H1 (cell line): ENCODE results near the gene ATP11C. TPM values are rescaled to one million over a fixed set of nuclear protein-coding genes. Genes with fewer than 3 reads are reported as not detected.

Experiments used
- CTCF ChIA-PET: fragments of 300-600 bp; sonication (Branson Sonifier 250); formaldehyde crosslinking; loops from one replicate; lab custom pipeline; 2021; ENCODE audit not compliant: partially characterized antibody; lab: Charles Lee
- POLR2A ChIA-PET: fragments of 300-600 bp; sonication (Branson Sonifier 250); formaldehyde crosslinking; loops from one replicate; lab custom pipeline; 2021; ENCODE audit warnings: inconsistent platforms; ENCODE audit not compliant: partially characterized antibody; lab: Charles Lee
- DNase-seq, 2 experiments: peaks; one replicate each; pipeline versions ENCODE4 v3.0.0 to v3.0.0-alpha.2; 2010 to 2022; ENCODE audit warnings: low spot score in 2 of 2, low read depth in 1 of 2, mixed read lengths in 1 of 2
- FAIRE-seq: peaks from 2 replicates; lab custom pipeline; 2011; peaks lifted over from hg19 to GRCh38; lab: Jason Lieb, UNC
- H2AFZ ChIP-seq: 2 replicates; pipeline ENCODE4 v1.8.1; 2012; ENCODE audit warnings: low read length, inconsistent platforms
- H2AK5ac ChIP-seq: 2 replicates; pipeline ENCODE4 v1.6.1; 2013; ENCODE audit warnings: low read depth, low read length
- H2BK120ac ChIP-seq: replicated peaks from 2 replicates; pipeline ENCODE3; 2013; ENCODE audit warnings: low read depth, low read length, inconsistent platforms
- H2BK12ac ChIP-seq: 2 replicates; pipeline ENCODE4 v1.6.1; 2013; ENCODE audit warnings: low read depth, low read length
- H2BK15ac ChIP-seq: 2 replicates; pipeline ENCODE4 v1.6.1; 2013; ENCODE audit warnings: low read length
- H2BK20ac ChIP-seq: 2 replicates; pipeline ENCODE4 v1.6.1; 2013; ENCODE audit warnings: low read length
- H2BK5ac ChIP-seq: 2 replicates; pipeline ENCODE4 v1.6.1; 2013; ENCODE audit warnings: low read depth, low read length
- H3K14ac ChIP-seq: 2 replicates; pipeline ENCODE4 v1.6.1; 2013; ENCODE audit warnings: inconsistent platforms; ENCODE audit not compliant: insufficient read length
- H3K18ac ChIP-seq: 2 replicates; pipeline ENCODE4 v1.6.1; 2013; ENCODE audit warnings: low read length; ENCODE audit errors: extremely low read depth
- H3K23ac ChIP-seq: 2 replicates; pipeline ENCODE4 v1.6.1; 2013; ENCODE audit warnings: inconsistent platforms; ENCODE audit not compliant: insufficient read length
- H3K23me2 ChIP-seq: 2 replicates; pipeline ENCODE4 v1.6.1; 2013; ENCODE audit warnings: low read depth, low read length
- H3K27ac ChIP-seq: 2 replicates; pipeline ENCODE4 v1.6.1; 2011; ENCODE audit warnings: low read depth, low read length, inconsistent platforms
- H3K27me3 ChIP-seq, 4 experiments: replicated peaks in 1 of 4; 1 replicate in 1 of 4; 2 replicates in 3 of 4; pipeline versions ENCODE4 v1.6.1 to v1.8.1; 2011 to 2013; ENCODE audit warnings: low read length in 3 of 4, mild to moderate bottlenecking in 3 of 4, inconsistent platforms in 2 of 4, mixed read lengths in 2 of 4, moderate library complexity in 1 of 4; ENCODE audit not compliant: control insufficient read depth in 3 of 4, insufficient read depth in 3 of 4; ENCODE audit errors: extremely low read depth in 1 of 4
- H3K36me3 ChIP-seq, 4 experiments: 2 replicates each; pipeline versions ENCODE4 v1.6.1 to v1.8.1; 2011 to 2013; ENCODE audit warnings: mild to moderate bottlenecking in 4 of 4, low read length in 3 of 4, moderate library complexity in 2 of 4, control low read depth in 1 of 4, inconsistent platforms in 1 of 4; ENCODE audit not compliant: insufficient read depth in 4 of 4, control insufficient read depth in 2 of 4
- H3K4ac ChIP-seq: replicated peaks from 2 replicates; pipeline ENCODE3; 2013; ENCODE audit warnings: low read length, low read depth, mixed read lengths, inconsistent platforms; ENCODE audit not compliant: insufficient read length
- H3K4me1 ChIP-seq, 4 experiments: replicated peaks in 1 of 4; 1 replicate in 1 of 4; 2 replicates in 3 of 4; pipeline versions ENCODE4 v1.6.1 to v1.8.1; 2011 to 2013; ENCODE audit warnings: low read length in 3 of 4, inconsistent platforms in 2 of 4, mixed read lengths in 1 of 4; ENCODE audit not compliant: insufficient read depth in 4 of 4, control insufficient read depth in 3 of 4
- H3K4me2 ChIP-seq, 2 experiments: 2 replicates each; pipeline versions ENCODE4 v1.6.1 to v1.8.1; 2011 to 2013; ENCODE audit warnings: low read depth in 2 of 2, low read length in 2 of 2, control low read depth in 1 of 2, inconsistent platforms in 1 of 2, mild to moderate bottlenecking in 1 of 2; ENCODE audit not compliant: insufficient read depth in 1 of 2
- H3K4me3 ChIP-seq, 4 experiments: fragments of 200-600, 300-600 bp in 1 of 4; sonication (generic), shearing (Covaris generic), sonication (Bioruptor Twin) in 1 of 4; 2 replicates each; pipeline versions ENCODE4 v1.5.1 to v1.8.1; 2011 to 2016; ENCODE audit warnings: low read length in 4 of 4, low read depth in 3 of 4, control low read depth in 2 of 4, inconsistent platforms in 2 of 4, mild to moderate bottlenecking in 2 of 4, mixed read lengths in 1 of 4, moderate library complexity in 1 of 4; ENCODE audit not compliant: insufficient read depth in 2 of 4; ENCODE audit errors: extremely low read depth in 1 of 4
- H3K56ac ChIP-seq: replicated peaks from 2 replicates; pipeline ENCODE3; 2013; ENCODE audit warnings: low read depth, mild to moderate bottlenecking, mixed read lengths, low read length, inconsistent platforms; ENCODE audit not compliant: insufficient read length
- H3K79me1 ChIP-seq: 2 replicates; pipeline ENCODE4 v1.6.1; 2013; ENCODE audit warnings: low read depth, low read length, control low read depth
- H3K79me2 ChIP-seq, 2 experiments: 2 replicates each; pipeline versions ENCODE4 v1.6.1 to v1.8.1; 2012 to 2013; ENCODE audit warnings: low read length in 2 of 2, mild to moderate bottlenecking in 2 of 2, inconsistent platforms in 1 of 2; ENCODE audit not compliant: insufficient read depth in 2 of 2, control insufficient read depth in 1 of 2
- H3K9ac ChIP-seq, 4 experiments: replicated peaks in 1 of 4; 1 replicate in 1 of 4; 2 replicates in 3 of 4; pipeline versions ENCODE4 v1.6.1 to v1.8.1; 2011 to 2013; ENCODE audit warnings: low read depth in 3 of 4, low read length in 3 of 4, control low read depth in 2 of 4, mild to moderate bottlenecking in 2 of 4, moderate library complexity in 2 of 4, inconsistent platforms in 1 of 4; ENCODE audit errors: extremely low read depth in 1 of 4
- H3K9me3 ChIP-seq, 2 experiments: 2 replicates each; pipeline versions ENCODE4 v1.6.1 to v1.8.1; 2012 to 2013; ENCODE audit warnings: mild to moderate bottlenecking in 2 of 2, moderate library complexity in 2 of 2, control low read depth in 1 of 2, inconsistent platforms in 1 of 2, low read depth in 1 of 2, low read length in 1 of 2, mixed read lengths in 1 of 2; ENCODE audit not compliant: insufficient read depth in 2 of 2
- H4K20me1 ChIP-seq, 2 experiments: replicated peaks in 1 of 2; 2 replicates each; pipeline versions ENCODE3 to v1.8.1; 2011 to 2013; ENCODE audit warnings: inconsistent platforms in 2 of 2, low read length in 2 of 2, mild to moderate bottlenecking in 1 of 2; ENCODE audit not compliant: insufficient read depth in 2 of 2, control insufficient read depth in 1 of 2
- H4K5ac ChIP-seq: 2 replicates; pipeline ENCODE4 v1.6.1; 2013; ENCODE audit warnings: low read length, low read depth, mixed read lengths, inconsistent platforms; ENCODE audit not compliant: insufficient read length
- H4K8ac ChIP-seq: 2 replicates; pipeline ENCODE4 v1.8.0; 2013; ENCODE audit warnings: mild to moderate bottlenecking, moderate library complexity, low read length, inconsistent platforms; ENCODE audit not compliant: insufficient read depth; ENCODE audit errors: extremely low read depth
- H4K91ac ChIP-seq: replicated peaks from 2 replicates; pipeline ENCODE3; 2013; ENCODE audit warnings: low read length, mixed read lengths, inconsistent platforms; ENCODE audit not compliant: insufficient read length
- CBX8 ChIP-seq: fragments of 300-800, 300-1000 bp; sonication (generic); IDR thresholded peaks from 2 replicates; pipeline ENCODE4 v1.7.1; 2016; ENCODE audit warnings: low read depth, low read length, borderline replicate concordance
- CEBPB ChIP-seq: IDR thresholded peaks from 2 replicates; pipeline ENCODE4 v1.6.1; 2012; ENCODE audit warnings: low read depth, low read length
- CTCF ChIP-seq, 3 experiments: IDR thresholded peaks; 1 replicate in 2 of 3; 2 replicates in 1 of 3; pipeline versions ENCODE4 v1.5.1 to v1.6.1; 2011; ENCODE audit warnings: low read length in 3 of 3, mild to moderate bottlenecking in 3 of 3, inconsistent platforms in 2 of 3, low read depth in 1 of 3, moderate library complexity in 1 of 3; ENCODE audit not compliant: insufficient read depth in 1 of 3; ENCODE audit errors: control extremely low read depth in 1 of 3
- EGR1 ChIP-seq: IDR thresholded peaks from 2 replicates; pipeline ENCODE4 v1.6.1; 2011; ENCODE audit warnings: low read depth, low read length, borderline replicate concordance
- EP300 ChIP-seq, 2 experiments: IDR thresholded peaks; 1 replicate in 1 of 2; 2 replicates in 1 of 2; pipeline ENCODE4 v1.6.1; 2011 to 2012; ENCODE audit warnings: low read depth in 2 of 2, low read length in 2 of 2, mild to moderate bottlenecking in 2 of 2, borderline replicate concordance in 1 of 2, inconsistent platforms in 1 of 2, moderate library complexity in 1 of 2
- HDAC6 ChIP-seq: IDR thresholded peaks from one replicate; pipeline ENCODE4 v1.7.1; 2012; ENCODE audit warnings: low read depth, mild to moderate bottlenecking, inconsistent platforms, low read length, moderate library complexity
- POU5F1 ChIP-seq: IDR thresholded peaks from 2 replicates; pipeline ENCODE4 v1.6.1; 2011; ENCODE audit warnings: low read depth, mild to moderate bottlenecking, low read length, moderate library complexity
- RFX5 ChIP-seq: IDR thresholded peaks from 2 replicates; pipeline ENCODE4 v1.6.1; 2011; ENCODE audit warnings: low read depth, low read length, improper control_type of control experiment, borderline replicate concordance
- SIX5 ChIP-seq: IDR thresholded peaks from 2 replicates; pipeline ENCODE4 v1.6.1; 2011; ENCODE audit warnings: mild to moderate bottlenecking, low read depth, low read length
- SP2 ChIP-seq: IDR thresholded peaks from 2 replicates; pipeline ENCODE4 v1.6.1; 2012; ENCODE audit warnings: mild to moderate bottlenecking, low read length, inconsistent platforms
- WGBS, 2 experiments: shearing (Covaris generic) in 1 of 2; methylation state at CpG; one replicate each; pipeline versions ENCODE4 v1.1.6 to v1.1.7; 2013 to 2015; ENCODE audit warnings: low lambda C conversion rate in 2 of 2, mixed read lengths in 2 of 2, inconsistent platforms in 1 of 2, low coverage in 1 of 2, missing lambda C conversion rate in 1 of 2; ENCODE audit not compliant: insufficient replicate concordance in 2 of 2, insufficient coverage in 1 of 2, insufficient read length in 1 of 2; ENCODE audit errors: extremely low coverage in 1 of 2, missing lambda C conversion rate in 1 of 2; 5-methylcytosine and 5-hydroxymethylcytosine counted together
- polyA plus RNA-seq, 7 experiments: library from polyadenylated mRNA; depleted of rRNA in 3 of 7; stranded (reverse) in 5 of 7; unstranded in 2 of 7; fragments of >200 nt in 5 of 7; fragments of 200-250 nt in 2 of 7; gene quantifications; 1 replicate in 5 of 7; 2 replicates in 1 of 7; 4 replicates in 1 of 7; pipeline versions ENCODE4 v1.2.1 to v1.2.3, GENCODE V29; 2011 to 2013; ENCODE audit warnings: missing spikeins in 2 of 7, mixed read lengths in 2 of 7
- total RNA-seq: library from RNA; stranded (reverse); fragmentation: NEBNext Ultra II Directional; extraction: Animal tissue kit (Norgen Biotek cat#: 25700); gene quantifications from 2 replicates; pipeline ENCODE4 v1.2.1, GENCODE V29; 2021

Gene ATP11C
- total and polyA plus RNA-seq, 2 of the 8 experiments (the other 6 are each of a cell fraction or from before 2014, with no cell fraction given) = 14.7 to 52.1 TPM

- ChIA-PET POLR2A (interaction anchor here (0.7 to 1.0 kb wide), 3 partner anchors 10 to 82 kb away, joined by 3 to 4 read pairs (median 3); partner anchors contain the start of gene ATP11C), CTCF (interaction anchor here (1.2 to 2.2 kb wide), 2 partner anchors 11 to 106 kb away, joined by 3 to 9 read pairs; no protein-coding TSS in a partner anchor)
- Histone ChIP-seq H3K56ac (no peak overlapping the region), H2BK12ac (no peak overlapping the region), H3K18ac (no peak overlapping the region), H3K36me3 (no peaks in the 10 kb centered on the region), H4K91ac (no peak overlapping the region), H4K5ac (no peak overlapping the region), H2AFZ (no peak overlapping the region), H3K14ac (no peak overlapping the region), H3K4me3 (no peak overlapping the region), H3K4me1 (peaks cover 1 to 17% (median 7%) of the 10 kb centered on the region in 4 experiments), H2BK20ac (no peak overlapping the region), H3K9ac (no peak overlapping the region), H2AK5ac (no peak overlapping the region), H2BK15ac (no peak overlapping the region), H3K4ac (no peak overlapping the region), H3K23me2 (no peaks in the 10 kb centered on the region), H4K8ac (no peak overlapping the region), H2BK120ac (no peak overlapping the region), H2BK5ac (no peak overlapping the region), H3K79me2 (peaks cover 0 to 14% of the 10 kb centered on the region in 2 experiments; a peak in 1 of 4 replicates), H3K27ac (no peak overlapping the region), H3K23ac (no peak overlapping the region), H3K79me1 (no peaks in the 10 kb centered on the region), H3K4me2 (no peak overlapping the region), H3K27me3 (no peaks in the 10 kb centered on the region), H3K9me3 (no peaks in the 10 kb centered on the region), H4K20me1 (no peaks in the 10 kb centered on the region)
- no peak for TF ChIP-seq POU5F1
- TF ChIP-seq EP300 (IDR thresholded peaks at IDR 0.05; ENCODE audit: borderline replicate concordance in 1 of 2, low read depth in 2 of 2, low read length in 2 of 2) = no peak
- no peak for TF ChIP-seq SP2
- TF ChIP-seq CBX8 = no peak
- no peak for TF ChIP-seq RFX5
- no peak for TF ChIP-seq EGR1
- no peak for TF ChIP-seq SIX5
- TF ChIP-seq CEBPB = no peak
- TF ChIP-seq HDAC6 = no peak
- TF ChIP-seq CTCF (IDR thresholded peaks at IDR 0.05; ENCODE audit: control extremely low read depth in 1 of 3, insufficient read depth in 1 of 3, low read depth in 1 of 3, low read length in 3 of 3) = no peak
- FAIRE-seq (no peak), DNase-seq (no peak)
- WGBS, 2 experiments = 100% methylated on average over 3 of the region's 3 CpGs; no CpG with 5 or more reads in 1 of the 2 experiments
These were observed 81.1 kb downstream of the ATP11C start for GRCh38 chrX:139851730-139852129.
